Endometrium (tissue), 2 donors: ENCODE results near the gene MTMR2.
"Not testable (repeated sequence)": the region's sequence is repeated elsewhere in the genome, so short reads cannot be mapped to it uniquely, and the experiment has no call there.

ENCODE experiments used
- FAIRE-seq: peaks from 2 replicates; lab custom pipeline; 2012; peaks lifted over from hg19 to GRCh38; lab: Jason Lieb, UNC
- donor health status: control.
- donor health status: control.

MTMR2 gene

DNA sequence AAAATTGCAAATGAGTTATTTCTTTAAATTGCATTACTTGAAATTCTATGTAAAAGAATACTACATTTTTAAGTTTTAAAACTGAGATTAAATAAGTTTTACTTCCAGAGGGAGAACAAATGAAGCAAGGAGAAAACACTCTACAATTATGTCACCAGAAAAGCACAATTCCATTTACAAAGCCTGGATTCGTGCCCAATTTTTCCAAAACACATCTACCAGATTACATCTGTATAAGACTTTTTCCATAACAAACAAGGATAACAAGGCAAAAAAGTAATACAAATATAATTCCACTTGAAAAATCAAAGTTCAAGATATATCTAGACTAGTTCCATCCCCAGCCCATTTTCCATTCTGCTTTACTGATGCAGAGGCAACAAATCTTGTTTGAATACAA lies 40.5 kb downstream of the MTMR2 start:
- FAIRE-seq, result peak; percentile 55

- FAIRE-seq, result no peak
These were observed 46.6 kb downstream of the MTMR2 start for GRCh38 chr11:95877291-95877690.

- not testable (repeated sequence) for FAIRE-seq
These were observed 53.0 kb downstream of the MTMR2 start for GRCh38 chr11:95870877-95871276.

- FAIRE-seq, result no peak
These were observed 56.8 kb downstream of the MTMR2 start for GRCh38 chr11:95867105-95867504.

DNA sequence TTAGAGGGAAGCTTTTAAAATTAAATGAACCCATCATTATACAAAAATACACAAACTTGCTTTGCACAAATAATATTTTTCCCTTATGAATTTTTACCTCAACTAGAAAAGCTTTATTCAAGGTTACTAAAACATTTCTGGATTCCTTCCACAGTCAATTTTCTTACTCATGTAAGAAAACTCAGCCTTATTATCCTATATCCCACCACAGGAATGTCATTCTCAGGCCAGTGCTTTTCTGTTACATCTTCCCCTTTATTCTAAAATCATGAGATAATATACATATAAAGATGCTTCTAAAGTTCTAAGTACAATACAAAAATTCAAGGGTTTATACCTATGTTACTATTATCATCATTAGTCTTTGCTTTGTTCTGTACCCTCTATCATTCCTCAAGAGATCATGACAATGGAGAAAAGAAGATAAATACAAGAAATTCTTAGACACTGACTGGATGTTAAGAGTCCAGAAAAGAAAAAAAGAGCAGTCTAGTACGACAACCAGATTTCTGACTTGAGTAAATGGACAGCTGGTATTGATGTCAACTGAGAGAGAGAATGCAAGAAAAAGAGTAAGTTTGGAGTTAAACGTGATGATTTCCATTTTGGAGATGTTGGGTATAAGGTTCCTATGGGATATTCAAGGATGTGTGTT lies 60.3 kb downstream of the MTMR2 start:
- FAIRE-seq, result no peak

DNA sequence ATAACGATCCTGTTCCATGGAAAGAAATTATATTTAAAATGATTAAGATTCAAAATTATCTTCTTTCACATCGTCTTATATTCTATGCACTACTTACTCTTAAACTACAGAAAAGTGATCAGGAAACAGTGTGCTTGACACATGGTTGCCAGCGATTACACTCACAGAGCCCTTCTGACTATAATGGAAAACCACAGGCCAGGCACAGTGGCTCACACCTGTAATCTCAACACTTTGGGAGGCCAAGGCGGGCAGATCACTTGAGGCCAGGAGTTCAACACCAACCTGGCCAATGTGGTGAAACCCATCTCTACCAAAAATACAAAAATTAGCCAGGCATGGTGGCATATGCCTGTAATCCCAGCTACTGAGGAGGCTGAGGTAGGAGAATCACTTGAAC lies 63.9 kb downstream of the MTMR2 start:
- FAIRE-seq, result not testable (repeated sequence)

DNA sequence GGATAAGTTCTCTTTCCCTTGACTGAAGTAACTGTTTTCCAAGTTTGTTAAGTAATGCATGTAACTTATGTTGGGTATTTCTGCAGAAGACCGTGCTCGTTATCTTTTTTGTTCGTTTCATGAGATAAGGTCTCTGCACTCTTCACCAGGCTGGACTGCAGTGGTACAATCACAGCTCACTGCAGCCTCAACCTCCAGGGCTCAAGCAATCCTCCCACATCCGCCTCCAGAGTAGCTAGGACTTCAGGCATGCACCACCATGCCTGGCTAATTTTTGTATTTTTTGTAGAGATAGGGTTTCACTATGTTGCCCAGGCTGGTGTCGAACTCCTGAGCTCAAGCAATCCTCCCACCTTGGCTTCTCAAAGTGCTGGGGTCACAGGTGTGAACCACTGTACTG lies 69.5 kb downstream of the MTMR2 start:
- FAIRE-seq, result not testable (repeated sequence)

GRCh38 chr11:95853862-95854261 lies 70.0 kb downstream of the MTMR2 start:
- FAIRE-seq, result no peak

GRCh38 chr11:95853138-95853537 lies 70.8 kb downstream of the MTMR2 start:
- FAIRE-seq, result no peak

GRCh38 chr11:95850137-95850536 lies 73.8 kb downstream of the MTMR2 start:
- no peak for FAIRE-seq

DNA sequence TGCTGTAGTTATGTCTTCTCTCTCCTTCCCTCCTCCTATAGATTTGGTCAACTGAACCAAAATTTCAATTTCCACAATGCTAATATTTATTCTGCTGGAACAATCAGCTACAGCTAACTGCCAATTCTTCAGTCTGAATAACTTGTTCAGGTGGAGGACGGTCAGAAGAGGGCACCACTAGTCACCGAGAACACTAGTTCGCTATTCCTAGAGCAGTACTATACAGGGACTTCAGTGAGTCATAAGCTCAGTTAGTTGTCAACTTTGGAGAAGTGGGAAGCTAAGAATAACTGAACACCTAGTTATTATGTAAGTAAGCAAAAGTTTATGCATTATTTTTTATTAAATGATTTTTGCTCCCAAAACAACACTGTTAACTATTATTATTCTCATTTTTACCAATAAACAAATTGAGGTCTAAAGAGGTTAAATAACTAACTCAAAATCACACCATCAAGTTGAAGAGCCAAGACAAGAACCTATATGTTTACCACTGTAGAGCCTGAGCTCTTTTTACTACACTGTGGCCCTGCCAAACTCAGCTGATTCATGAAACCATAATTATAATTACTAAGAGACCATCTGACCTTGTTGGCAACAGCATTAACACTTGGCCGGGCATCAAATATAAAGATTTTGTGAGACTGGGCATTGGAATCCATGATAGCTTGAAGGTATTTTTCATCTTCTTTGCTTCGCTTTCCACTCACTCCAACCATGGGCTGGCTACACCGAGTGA lies 74.7 kb downstream of the MTMR2 start:
- FAIRE-seq, result no peak

DNA sequence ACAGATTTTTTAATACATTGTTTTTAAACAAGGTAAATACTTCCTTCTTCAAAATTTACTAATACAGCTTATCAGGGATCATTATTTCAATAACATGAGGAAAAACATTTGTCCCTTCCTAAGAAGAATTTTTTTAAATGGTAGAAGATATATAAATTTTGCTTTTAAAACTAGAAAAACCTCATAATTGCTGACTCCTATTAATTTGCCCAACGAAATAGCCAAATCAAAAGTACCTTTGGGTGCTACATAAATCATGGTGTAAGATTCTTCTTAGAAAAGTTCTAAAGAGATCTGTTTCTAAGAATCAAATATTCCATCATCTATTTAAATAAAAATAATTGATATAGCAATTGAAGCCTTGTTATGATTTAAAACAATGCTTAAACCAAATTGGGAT lies 78.7 kb downstream of the MTMR2 start:
- FAIRE-seq, result no peak

DNA sequence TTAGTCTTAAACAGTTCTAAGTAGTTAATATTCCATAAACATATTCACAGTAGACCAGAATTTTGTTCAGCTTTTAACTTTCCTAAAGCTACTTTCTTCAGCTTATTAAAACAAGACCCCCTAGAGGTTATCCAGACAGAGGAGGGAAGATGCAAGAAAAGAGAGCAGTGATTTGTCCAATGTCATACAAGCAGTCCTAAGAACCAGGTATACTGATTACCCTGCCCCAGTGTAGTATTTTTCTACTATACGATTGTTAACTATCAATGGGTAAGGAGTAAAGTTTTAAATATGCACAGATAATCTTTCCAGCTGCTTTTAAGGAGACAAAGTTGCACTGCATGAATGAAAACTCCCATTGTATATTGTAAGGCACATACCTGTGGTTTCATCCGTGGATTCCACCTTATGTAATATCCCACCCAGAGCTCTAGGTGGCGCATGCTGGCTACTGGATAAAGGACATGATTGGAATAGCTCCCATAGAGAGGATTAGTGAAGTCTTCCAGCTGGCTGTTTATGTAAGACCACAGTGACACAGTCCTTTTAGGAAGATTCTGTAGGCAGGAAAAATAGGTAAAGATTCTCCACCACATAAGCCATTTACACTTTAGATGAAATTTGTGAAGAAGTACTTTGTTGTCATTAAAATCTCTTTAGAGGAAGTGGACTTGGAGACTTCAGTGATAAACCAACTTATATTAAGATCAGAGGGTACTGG lies 88.0 kb downstream of the MTMR2 start:
- no peak for FAIRE-seq

DNA sequence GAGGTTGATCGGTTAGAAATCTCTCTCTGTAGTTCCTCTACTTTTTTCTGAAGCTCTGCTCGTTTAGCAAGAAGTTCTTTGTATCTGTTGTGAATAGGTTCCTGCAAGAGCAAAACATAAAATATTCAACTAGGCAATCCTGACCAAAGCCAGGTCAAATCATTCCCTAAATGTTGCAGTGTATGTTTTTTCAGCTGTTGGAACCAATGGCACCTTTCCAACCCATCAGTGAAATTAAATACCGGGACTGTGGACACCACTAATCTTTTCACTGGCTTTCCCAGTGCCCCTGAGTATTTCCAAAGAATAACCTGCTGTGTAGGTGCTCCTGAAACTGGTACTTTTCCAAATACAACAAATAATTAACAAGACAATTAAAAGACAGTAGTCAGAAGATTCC lies 88.6 kb downstream of the MTMR2 start:
- no peak for FAIRE-seq

GRCh38 chr11:95833378-95833777 lies 90.5 kb downstream of the MTMR2 start:
- no peak for FAIRE-seq

GRCh38 chr11:95832763-95833162 lies 91.1 kb downstream of the MTMR2 start:
- no peak for FAIRE-seq

DNA sequence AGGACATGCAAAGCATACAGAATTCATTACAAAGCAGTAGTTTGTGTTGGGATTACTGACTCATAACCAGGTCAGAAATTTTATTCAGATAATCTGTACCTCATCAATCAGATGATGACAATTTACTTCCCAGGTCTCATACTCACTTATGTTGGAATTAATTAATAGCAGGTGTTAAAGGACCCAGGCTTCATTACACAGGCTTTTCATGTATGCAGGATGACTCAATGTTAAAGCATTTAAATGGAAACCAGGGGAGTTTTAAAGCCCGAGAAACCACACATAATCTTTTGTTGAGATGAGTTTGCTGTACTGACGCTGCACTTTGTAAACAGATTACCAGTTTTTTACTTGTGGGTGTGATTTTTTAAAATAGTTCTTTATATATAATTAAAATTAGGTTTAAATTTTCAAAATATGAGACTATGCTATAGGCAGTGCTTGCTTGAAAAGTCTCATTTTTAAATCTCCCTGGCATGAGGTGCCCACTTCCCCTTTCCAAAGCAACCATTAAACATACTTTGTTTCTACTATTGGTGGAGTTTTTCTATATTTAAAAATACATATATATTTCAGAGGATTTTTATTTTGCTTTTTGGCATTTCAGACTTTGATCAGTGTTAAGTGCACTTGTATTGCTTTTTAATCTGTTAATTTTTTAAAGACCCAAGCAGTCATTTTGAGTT lies 92.6 kb downstream of the MTMR2 start:
- FAIRE-seq, result no peak

DNA sequence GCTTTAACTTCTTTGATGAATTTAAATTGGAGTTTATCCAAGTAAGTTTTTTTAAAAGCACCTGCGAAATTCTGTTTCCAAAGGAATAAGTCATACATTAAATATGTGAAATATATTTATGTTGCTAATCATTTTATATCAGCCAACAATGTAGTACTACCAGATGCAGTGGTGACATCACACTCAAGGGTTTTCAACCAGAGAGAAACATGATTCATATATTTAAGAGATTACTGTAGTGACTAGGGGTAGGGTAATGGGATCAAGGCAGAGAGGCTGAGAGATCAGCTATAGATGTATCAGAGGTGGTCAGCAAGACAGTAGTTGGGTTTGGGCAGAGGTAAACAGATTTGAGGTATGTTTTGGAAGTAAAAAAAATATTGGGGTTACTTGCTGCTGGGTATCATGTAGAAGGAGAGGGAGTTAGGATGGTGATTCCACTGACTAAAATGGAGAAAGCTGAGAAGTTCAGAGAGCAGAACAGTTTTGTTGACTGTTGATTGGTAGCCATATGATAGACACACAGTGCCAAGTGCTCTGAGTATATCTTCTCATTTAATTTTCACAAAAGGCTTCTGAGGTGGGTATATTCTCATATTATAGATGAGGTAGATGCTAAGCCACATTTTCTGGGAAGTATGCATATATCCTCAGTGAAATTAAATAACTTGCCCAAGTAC lies 94.2 kb downstream of the MTMR2 start:
- FAIRE-seq, result peak; percentile 26

DNA sequence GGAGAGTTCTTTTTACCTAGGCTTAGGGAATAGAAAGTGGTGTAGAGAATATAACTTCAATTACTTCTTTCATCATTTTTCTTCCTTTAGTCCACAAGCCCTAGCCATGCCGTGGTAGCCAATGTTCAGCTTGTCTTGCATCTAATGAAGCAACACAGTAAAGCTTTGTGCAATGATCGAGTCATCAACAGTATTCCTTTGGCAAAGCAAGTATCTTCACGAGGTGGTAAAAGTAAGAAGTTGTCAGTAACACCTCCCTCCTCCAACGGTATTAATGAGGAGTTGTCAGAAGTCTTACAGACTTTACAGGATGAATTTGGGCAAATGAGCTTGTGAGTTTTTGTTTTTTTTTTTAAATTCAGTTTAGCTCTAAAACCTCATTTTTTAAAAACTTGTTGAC lies 96.2 kb downstream of the MTMR2 start:
- FAIRE-seq, result no peak

DNA sequence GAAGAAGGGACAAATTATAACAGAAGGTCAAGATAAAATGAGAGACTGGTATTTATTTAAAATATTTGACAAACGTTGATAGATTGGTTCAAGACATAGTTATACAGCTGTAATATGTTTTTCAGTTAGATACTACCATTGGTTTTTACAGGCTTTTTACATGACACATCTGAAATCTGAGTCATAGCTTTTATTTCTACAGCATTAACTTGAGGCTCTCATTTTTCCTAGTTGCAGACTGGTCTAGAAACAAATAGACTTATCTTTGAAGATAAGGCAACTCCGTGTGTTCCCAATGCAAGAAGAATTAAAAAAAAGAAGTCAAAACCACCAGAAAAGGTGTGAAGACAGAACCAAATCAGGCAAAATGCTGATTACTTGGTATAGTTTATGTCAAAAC lies 102.3 kb downstream of the MTMR2 start:
- FAIRE-seq, result no peak

DNA sequence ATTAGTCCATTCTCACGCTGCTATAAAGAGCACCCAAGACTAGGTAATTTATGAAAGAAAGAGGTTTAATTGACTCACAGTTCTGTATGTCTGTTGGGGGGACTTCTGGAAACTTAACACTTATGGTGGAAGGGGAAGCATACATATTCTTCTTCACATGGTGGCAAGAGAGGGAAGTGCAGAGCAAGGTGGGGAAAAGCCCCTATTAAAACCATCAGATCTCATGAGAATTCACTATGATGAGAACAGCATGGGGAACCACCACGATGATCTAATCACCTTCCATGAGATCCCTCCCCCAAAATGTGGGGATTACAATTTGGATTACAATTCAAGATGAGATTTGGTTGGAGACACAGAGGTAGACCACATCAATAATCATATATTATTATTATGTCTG lies 107.9 kb downstream of the MTMR2 start:
- FAIRE-seq, result no peak

GRCh38 chr11:95811052-95811451 lies 112.9 kb downstream of the MTMR2 start:
- not testable (repeated sequence) for FAIRE-seq
